ENCODE data around the gene ARHGEF4. TPM values are rescaled to one million over a fixed set of nuclear protein-coding genes. Genes with fewer than 3 reads are reported as not detected.

ARHGEF4 gene
- total and polyA plus RNA-seq, 10 of the 15 experiments (the other 5 are each of a cell fraction or from before 2014, with no cell fraction given): 0.02 to 0.24 (median 0.16) TPM; not detected in 6

DNA sequence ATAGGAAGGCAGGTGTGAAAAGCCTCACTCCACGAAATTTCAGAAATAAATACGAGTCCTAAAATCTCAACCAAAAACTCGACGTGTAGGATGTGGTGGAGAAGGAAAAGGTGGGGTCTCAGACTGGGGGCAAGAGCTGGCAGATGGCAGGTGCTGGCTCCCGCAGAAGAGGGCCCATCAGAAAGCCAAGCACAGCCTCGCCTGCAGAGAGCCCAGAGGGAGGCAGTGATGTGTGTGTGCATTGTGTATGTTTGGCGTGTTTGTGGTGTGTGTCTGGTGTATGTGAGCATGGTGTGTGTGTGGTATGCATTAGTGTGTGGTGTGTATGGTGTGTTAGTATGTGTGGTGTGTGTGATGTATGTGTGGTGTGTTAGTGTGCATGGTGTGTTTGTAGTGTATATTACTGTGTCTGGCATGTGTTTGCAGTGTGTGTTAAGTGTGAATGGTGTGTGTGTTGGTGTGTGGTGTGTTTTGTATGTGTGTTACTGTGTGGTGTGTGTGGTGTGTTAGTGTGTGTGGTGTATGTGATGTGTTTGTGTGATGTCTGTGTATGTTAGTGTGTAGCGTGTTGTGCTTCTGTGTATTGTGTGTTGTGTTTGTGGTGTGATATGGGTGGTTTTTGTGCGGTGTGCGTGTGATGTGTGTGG, 140.0 kb downstream of the ARHGEF4 start:
- BruUV-seq (replicated peaks): no TSS peak
- CTCF ChIA-PET: no interaction called here
- no peak overlapping the region for H3K27ac ChIP-seq (ENCODE audit: control insufficient read depth, insufficient read depth)
- in situ Hi-C loops (cut with MboI) (no loop called here), intact Hi-C loops (cut with micrococcal nuclease; ENCODE audit: unreplicated experiment) (no loop called here)
- no peak for ATAC-seq
- POLR2A ChIA-PET: no interaction called here
- TF ChIP-seq PAX8 (IDR thresholded peaks at IDR 0.05) (no peak), ASH2L (IDR thresholded peaks at IDR 0.05; ENCODE audit: borderline replicate concordance, low read depth) (no peak), STAT3 (IDR thresholded peaks at IDR 0.05; ENCODE audit: low read depth, low read length) (no peak)
- no peaks in the 10 kb centered on the region for H3K36me3 ChIP-seq (ENCODE audit: control insufficient read depth in 2 of 2, insufficient read depth in 2 of 2, low read length in 1 of 2)
- RAD21 ChIA-PET (ENCODE audit: unreplicated experiment): no interaction called here
- H3K4me2 ChIP-seq (ENCODE audit: control insufficient read depth, insufficient read depth): no peak overlapping the region
- H3K4me3 ChIP-seq: no peak overlapping the region
- H4K20me1 ChIP-seq (ENCODE audit: control insufficient read depth, insufficient read depth): no peaks in the 10 kb centered on the region
- 68% methylated on average over 10 of the region's 10 CpGs for WGBS (ENCODE audit: insufficient coverage, insufficient replicate concordance, low lambda C conversion rate, missing lambda C conversion rate)
- no peak overlapping the region for H2AFZ ChIP-seq (ENCODE audit: control insufficient read depth, low read depth, low read length)
- SMC1A ChIA-PET (ENCODE audit: uncharacterized antibody, unreplicated experiment): no interaction called here
- no peak for DNase-seq (ENCODE audit: low read depth, low spot score)
- H3K9me3 ChIP-seq (replicated peaks; ENCODE audit: control insufficient read depth, insufficient read depth, low read length): no peaks in the 10 kb centered on the region; the same call in 2 of the 3 replicates
- H3K27me3 ChIP-seq (replicated peaks in 1 of 2; ENCODE audit: control insufficient read depth in 2 of 2, insufficient read depth in 2 of 2, low read length in 1 of 2): no peaks in the 10 kb centered on the region
- FAIRE-seq: no peak
- H3K9ac ChIP-seq (ENCODE audit: control insufficient read depth, insufficient read depth, low read length): no peak overlapping the region
- H3K4me1 ChIP-seq (ENCODE audit: control insufficient read depth, insufficient read depth, low read length): no peaks in the 10 kb centered on the region
- H3K79me2 ChIP-seq (ENCODE audit: control insufficient read depth, insufficient read depth, low read length): no peaks in the 10 kb centered on the region

DNA sequence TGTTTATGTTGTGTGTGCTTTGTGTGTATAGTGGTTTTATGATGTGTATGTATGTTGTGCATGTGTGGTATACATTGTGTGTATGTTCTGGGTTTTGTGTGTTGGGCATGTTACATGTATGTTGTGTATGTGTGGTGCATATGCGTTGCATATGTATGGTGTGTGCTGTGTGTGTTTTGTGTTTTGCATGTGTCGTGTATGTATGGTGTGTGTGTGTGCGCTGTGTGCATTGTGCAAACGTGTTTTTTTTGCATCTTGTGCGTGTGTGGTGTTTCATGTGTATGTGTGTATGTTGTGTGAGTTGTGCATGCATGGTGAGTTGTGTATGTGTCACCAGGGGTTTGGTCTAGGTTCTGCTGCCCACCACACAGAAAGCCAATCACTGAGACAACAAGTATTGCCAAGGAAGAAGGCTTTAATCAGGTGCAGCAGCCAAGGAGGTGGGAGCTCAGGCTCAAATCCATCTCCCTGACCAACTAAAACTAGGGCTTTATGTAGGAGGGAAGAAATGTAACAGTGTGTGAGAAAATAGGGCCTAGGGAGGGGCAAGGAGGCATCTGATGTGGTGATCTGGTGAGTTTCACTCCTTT, 140.8 kb downstream of the ARHGEF4 start:
- no peaks in the 10 kb centered on the region; the same call in 2 of the 3 replicates for H3K9me3 ChIP-seq (replicated peaks; ENCODE audit: control insufficient read depth, insufficient read depth, low read length)
- H3K4me3 ChIP-seq: no peak overlapping the region
- no TSS peak for BruUV-seq (replicated peaks)
- 69% methylated on average over 5 of the region's 5 CpGs for WGBS (ENCODE audit: insufficient coverage, insufficient replicate concordance, low lambda C conversion rate, missing lambda C conversion rate)
- no peaks in the 10 kb centered on the region for H3K4me1 ChIP-seq (ENCODE audit: control insufficient read depth, insufficient read depth, low read length)
- H3K27me3 ChIP-seq (replicated peaks in 1 of 2; ENCODE audit: control insufficient read depth in 2 of 2, insufficient read depth in 2 of 2, low read length in 1 of 2): no peaks in the 10 kb centered on the region
- H3K36me3 ChIP-seq (ENCODE audit: control insufficient read depth in 2 of 2, insufficient read depth in 2 of 2, low read length in 1 of 2): no peaks in the 10 kb centered on the region
- in situ Hi-C loops (cut with MboI) (no loop called here), intact Hi-C loops (cut with micrococcal nuclease; ENCODE audit: unreplicated experiment) (no loop called here)
- DNase-seq (ENCODE audit: low read depth, low spot score) (no peak), ATAC-seq (no peak), FAIRE-seq (no peak)
- no peaks in the 10 kb centered on the region for H3K79me2 ChIP-seq (ENCODE audit: control insufficient read depth, insufficient read depth, low read length)
- CTCF ChIA-PET: no interaction called here
- RAD21 ChIA-PET (ENCODE audit: unreplicated experiment): no interaction called here
- POLR2A ChIA-PET: no interaction called here
- H3K9ac ChIP-seq (ENCODE audit: control insufficient read depth, insufficient read depth, low read length): no peak overlapping the region
- SMC1A ChIA-PET (ENCODE audit: uncharacterized antibody, unreplicated experiment): no interaction called here
- no peaks in the 10 kb centered on the region for H4K20me1 ChIP-seq (ENCODE audit: control insufficient read depth, insufficient read depth)
- no peak overlapping the region for H2AFZ ChIP-seq (ENCODE audit: control insufficient read depth, low read depth, low read length)
- H3K27ac ChIP-seq (ENCODE audit: control insufficient read depth, insufficient read depth): no peak overlapping the region
- H3K4me2 ChIP-seq (ENCODE audit: control insufficient read depth, insufficient read depth): no peak overlapping the region
- TF ChIP-seq SUPT20H (IDR thresholded peaks at IDR 0.05; ENCODE audit: borderline replicate concordance, control insufficient read depth, low read depth, low read length) (no peak), MEF2B (IDR thresholded peaks at IDR 0.05; ENCODE audit: partially characterized antibody, poor library complexity, severe bottlenecking) (no peak), TCF7 (IDR thresholded peaks at IDR 0.05; ENCODE audit: borderline replicate concordance) (no peak), ZNF384 (IDR thresholded peaks at IDR 0.05; ENCODE audit: borderline replicate concordance, low read depth, low read length) (no peak), IKZF2 (IDR thresholded peaks at IDR 0.05) (no peak), CBFB (IDR thresholded peaks at IDR 0.05; ENCODE audit: low read depth) (no peak), JUNB (IDR thresholded peaks at IDR 0.05) (no peak)
- TF ChIP-seq, protein P1, sequence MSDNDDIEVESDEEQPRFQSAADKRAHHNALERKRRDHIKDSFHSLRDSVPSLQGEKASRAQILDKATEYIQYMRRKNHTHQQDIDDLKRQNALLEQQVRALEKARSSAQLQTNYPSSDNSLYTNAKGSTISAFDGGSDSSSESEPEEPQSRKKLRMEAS (IDR thresholded peaks at IDR 0.05; ENCODE audit: low read depth, low read length): no peak
- TF ChIP-seq, protein P2, sequence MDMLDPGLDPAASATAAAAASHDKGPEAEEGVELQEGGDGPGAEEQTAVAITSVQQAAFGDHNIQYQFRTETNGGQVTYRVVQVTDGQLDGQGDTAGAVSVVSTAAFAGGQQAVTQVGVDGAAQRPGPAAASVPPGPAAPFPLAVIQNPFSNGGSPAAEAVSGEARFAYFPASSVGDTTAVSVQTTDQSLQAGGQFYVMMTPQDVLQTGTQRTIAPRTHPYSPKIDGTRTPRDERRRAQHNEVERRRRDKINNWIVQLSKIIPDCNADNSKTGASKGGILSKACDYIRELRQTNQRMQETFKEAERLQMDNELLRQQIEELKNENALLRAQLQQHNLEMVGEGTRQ (IDR thresholded peaks at IDR 0.05; ENCODE audit: borderline replicate concordance, low read depth, low read length): no peak
- TF ChIP-seq, protein P3, sequence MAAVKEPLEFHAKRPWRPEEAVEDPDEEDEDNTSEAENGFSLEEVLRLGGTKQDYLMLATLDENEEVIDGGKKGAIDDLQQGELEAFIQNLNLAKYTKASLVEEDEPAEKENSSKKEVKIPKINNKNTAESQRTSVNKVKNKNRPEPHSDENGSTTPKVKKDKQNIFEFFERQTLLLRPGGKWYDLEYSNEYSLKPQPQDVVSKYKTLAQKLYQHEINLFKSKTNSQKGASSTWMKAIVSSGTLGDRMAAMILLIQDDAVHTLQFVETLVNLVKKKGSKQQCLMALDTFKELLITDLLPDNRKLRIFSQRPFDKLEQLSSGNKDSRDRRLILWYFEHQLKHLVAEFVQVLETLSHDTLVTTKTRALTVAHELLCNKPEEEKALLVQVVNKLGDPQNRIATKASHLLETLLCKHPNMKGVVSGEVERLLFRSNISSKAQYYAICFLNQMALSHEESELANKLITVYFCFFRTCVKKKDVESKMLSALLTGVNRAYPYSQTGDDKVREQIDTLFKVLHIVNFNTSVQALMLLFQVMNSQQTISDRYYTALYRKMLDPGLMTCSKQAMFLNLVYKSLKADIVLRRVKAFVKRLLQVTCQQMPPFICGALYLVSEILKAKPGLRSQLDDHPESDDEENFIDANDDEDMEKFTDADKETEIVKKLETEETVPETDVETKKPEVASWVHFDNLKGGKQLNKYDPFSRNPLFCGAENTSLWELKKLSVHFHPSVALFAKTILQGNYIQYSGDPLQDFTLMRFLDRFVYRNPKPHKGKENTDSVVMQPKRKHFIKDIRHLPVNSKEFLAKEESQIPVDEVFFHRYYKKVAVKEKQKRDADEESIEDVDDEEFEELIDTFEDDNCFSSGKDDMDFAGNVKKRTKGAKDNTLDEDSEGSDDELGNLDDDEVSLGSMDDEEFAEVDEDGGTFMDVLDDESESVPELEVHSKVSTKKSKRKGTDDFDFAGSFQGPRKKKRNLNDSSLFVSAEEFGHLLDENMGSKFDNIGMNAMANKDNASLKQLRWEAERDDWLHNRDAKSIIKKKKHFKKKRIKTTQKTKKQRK (IDR thresholded peaks at IDR 0.05; ENCODE audit: low read depth, low read length): no peak
